IgD-negative memory B cell (primary cell): Measurements from ENCODE around the gene INPP4A. TPM values are rescaled to one million over a fixed set of nuclear protein-coding genes. Genes with fewer than 3 reads are reported as not detected.
"Not testable (repeated sequence)": the region's sequence is repeated elsewhere in the genome, so short reads cannot be mapped to it uniquely, and the experiment has no call there.

Source experiments
- H3K27ac Mint-ChIP-seq, 3 donors: one replicate each; pipeline ENCODE4 v1.8.0; 2020 to 2022; ENCODE audit warnings: mild to moderate bottlenecking in 3 of 3, mixed read lengths in 3 of 3, moderate library complexity in 1 of 3
- H3K27me3 Mint-ChIP-seq: one replicate; pipeline ENCODE4 v1.8.0; 2021; ENCODE audit warnings: mixed read lengths
- H3K36me3 Mint-ChIP-seq: one replicate; pipeline ENCODE4 v1.8.0; 2020; ENCODE audit warnings: mild to moderate bottlenecking, mixed read lengths
- H3K4me1 Mint-ChIP-seq, 3 donors: one replicate each; pipeline ENCODE4 v1.8.0; 2020 to 2022; ENCODE audit warnings: mixed read lengths in 3 of 3, mild to moderate bottlenecking in 1 of 3
- H3K4me3 Mint-ChIP-seq, 4 donors: one replicate each; pipeline ENCODE4 v1.8.0; 2020 to 2022; ENCODE audit warnings: mild to moderate bottlenecking in 4 of 4, mixed read lengths in 4 of 4, moderate library complexity in 3 of 4
- H3K9me3 Mint-ChIP-seq, 3 donors: one replicate each; pipeline ENCODE4 v1.8.0; 2020 to 2021; ENCODE audit warnings: mixed read lengths in 3 of 3, mild to moderate bottlenecking in 1 of 3
- polyA plus RNA-seq: library from polyadenylated mRNA; unstranded; fragments of 300-500 nt; fragmentation: Illumina TruSeq; gene quantifications from one replicate; pipeline ENCODE4 v1.2.3, GENCODE V29; 2021

The INPP4A gene
- polyA plus RNA-seq, 1 donor from 2014 or later, result 8.2 TPM

DNA sequence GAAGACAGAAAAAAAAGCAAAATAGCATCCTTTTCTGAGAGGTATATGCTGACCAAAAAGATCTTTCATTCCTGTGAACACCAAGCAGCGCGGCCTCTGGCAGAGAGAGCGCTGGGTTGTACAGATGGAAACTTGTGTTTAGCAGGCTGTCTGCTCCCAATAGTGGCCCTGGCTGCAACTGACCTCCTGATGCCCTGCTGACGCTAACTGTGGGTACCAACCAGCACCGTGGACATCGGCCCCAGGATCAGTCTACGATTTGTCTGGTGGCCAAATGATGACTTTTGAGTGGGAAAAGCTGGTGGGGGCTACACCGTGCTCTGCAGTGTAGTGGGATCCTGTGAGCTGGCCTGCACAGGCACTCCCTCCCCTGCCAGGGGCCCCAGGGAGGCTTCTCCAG lies 147.9 kb downstream of the INPP4A start:
- peaks cover 6% of the 10 kb centered on the region for H3K36me3 Mint-ChIP-seq
- H3K4me3 Mint-ChIP-seq, result no peak overlapping the region
- H3K9me3 Mint-ChIP-seq, result peaks cover 0 to 6% (median 3%) of the 10 kb centered on the region in 3 donors
- no peak overlapping the region for H3K27ac Mint-ChIP-seq
- H3K4me1 Mint-ChIP-seq, result peaks cover 0 to 1% (median 0%) of the 10 kb centered on the region in 3 donors
- H3K27me3 Mint-ChIP-seq, result no peaks in the 10 kb centered on the region

DNA sequence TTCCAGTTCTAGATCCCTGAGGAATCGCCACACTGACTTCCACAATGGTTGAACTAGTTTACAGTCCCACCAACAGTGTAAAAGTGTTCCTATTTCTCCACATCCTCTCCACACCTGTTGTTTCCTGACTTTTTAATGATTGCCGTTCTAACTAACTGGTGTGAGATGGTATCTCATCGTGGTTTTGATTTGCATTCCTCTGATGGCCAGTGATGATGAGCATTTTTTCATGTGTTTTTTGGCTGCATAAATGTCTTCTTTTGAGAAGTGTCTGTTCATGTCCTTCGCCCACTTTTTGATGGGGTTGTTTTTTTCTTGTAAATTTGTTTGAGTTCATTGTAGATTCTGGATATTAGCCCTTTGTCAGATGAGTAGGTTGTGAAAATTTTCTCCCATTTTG lies 150.0 kb downstream of the INPP4A start:
- not testable (repeated sequence) for H3K27ac Mint-ChIP-seq, H3K36me3 Mint-ChIP-seq, H3K4me3 Mint-ChIP-seq, H3K9me3 Mint-ChIP-seq, H3K27me3 Mint-ChIP-seq, H3K4me1 Mint-ChIP-seq

DNA sequence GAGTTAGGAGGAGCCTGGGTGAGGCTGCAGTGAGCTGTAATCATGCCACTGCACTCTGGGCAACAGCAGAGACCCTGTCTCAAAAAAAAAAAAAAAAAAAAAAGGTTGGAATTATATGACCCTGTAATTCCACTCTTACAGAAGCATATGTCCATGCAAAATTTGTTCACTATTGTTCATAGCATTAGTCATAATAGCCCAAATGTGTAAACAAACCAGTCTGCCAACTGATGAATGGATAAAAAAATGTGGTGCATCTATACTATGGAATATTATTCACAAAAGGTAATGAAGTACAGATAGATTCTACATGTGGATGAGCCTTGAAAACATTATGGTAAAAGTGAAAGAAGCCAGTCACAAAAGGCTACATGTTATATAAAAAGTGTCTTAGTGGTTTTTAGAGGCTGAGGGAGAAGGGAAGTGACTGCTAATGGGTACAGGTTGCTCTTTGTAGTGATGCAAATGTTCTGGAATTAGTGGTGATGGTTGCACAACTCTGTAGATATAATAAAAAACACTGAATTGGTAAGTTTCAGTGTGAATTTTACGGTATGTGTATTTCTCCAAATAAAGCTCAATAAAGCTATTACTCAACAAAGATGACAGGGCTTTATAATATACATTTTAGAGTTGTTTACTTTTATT lies 154.2 kb downstream of the INPP4A start:
- Mint-ChIP-seq H3K36me3 (peaks cover 4% of the 10 kb centered on the region), H3K27me3 (no peaks in the 10 kb centered on the region), H3K4me1 (peaks cover 0 to 4% (median 2%) of the 10 kb centered on the region in 3 donors), H3K27ac (no peak overlapping the region), H3K9me3 (peaks cover 0 to 2% (median 1%) of the 10 kb centered on the region in 3 donors), H3K4me3 (no peak overlapping the region)

DNA sequence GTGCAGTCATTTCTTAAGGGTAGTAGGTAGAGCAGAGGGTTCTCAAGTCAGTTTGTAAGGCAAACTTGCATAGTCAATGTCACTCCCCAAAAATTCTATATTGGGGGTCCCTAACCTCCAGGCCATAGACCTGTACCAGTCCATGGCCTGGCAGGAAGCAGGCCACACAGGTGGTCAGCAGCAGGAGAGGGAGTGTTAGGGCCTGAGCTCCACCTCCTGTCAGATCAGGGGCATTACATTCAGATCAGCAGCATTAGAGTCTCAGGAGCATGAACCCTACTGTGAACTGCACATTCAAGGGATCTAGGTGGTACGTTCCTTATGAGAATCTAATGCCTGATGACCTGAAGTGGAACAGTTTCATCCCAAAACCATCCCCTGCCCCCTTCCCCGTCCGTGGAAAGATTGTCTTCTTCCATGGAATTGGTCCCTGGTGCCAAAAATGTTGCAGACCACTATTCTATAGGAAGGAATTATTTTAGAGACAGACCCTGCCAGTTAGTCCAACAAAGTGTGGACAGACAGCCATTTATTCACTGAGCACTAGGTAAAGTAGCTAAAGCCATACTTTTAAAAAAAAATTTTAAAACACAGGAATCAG lies 157.0 kb downstream of the INPP4A start:
- Mint-ChIP-seq H3K27ac (peak overlapping the region in 1 of 3 donors; percentile 26), H3K36me3 (no peaks in the 10 kb centered on the region), H3K4me3 (peak overlapping the region in 1 of 4 donors; percentile 12), H3K9me3 (no peaks in the 10 kb centered on the region), H3K4me1 (peaks cover 4 to 21% (median 14%) of the 10 kb centered on the region in 3 donors), H3K27me3 (no peaks in the 10 kb centered on the region)

DNA sequence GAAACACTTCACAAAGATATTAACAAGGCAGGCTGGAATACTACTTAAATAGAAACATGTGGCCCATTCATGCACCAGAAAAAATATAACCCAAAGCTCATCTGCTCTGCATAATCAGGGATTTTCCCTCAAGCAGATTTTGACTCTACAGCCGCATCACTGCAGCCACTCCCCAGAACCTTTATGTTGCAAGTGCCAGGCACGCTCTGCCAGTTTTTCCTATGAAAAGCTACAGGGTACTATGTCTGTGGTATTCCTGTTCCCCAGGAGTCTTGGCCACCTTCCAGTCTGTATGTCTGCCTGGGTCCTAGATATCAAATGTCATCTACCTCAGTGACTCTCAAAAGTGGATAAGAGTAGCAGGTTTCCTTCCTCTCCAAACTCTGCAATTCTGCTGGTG lies 159.9 kb downstream of the INPP4A start:
- Mint-ChIP-seq H3K4me1 (peaks cover 26 to 35% (median 27%) of the 10 kb centered on the region in 3 donors), H3K27me3 (no peaks in the 10 kb centered on the region), H3K36me3 (no peaks in the 10 kb centered on the region), H3K4me3 (no peak overlapping the region), H3K9me3 (no peaks in the 10 kb centered on the region), H3K27ac (peak overlapping the region; percentile 16 to 92 (median 28))

DNA sequence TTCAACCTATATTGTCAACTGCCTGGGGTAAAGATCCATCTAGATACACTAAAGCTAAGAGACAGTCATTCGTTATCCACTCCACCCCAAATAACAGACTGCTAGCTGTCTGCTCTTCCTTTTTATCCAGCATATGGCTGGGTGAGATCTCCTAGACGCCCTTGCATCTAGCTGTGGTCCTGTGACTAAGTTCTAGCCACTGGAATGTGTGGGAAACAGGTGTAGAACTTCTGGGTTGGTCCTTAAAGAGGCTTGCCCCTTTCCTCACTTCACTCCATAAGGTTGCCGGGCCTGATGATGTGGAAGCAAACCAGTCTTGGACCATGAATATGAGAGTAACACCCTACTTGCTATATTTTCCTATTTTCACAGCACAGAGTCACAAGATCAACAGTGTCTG lies 160.4 kb downstream of the INPP4A start:
- peaks cover 27 to 41% (median 28%) of the 10 kb centered on the region in 3 donors for H3K4me1 Mint-ChIP-seq
- H3K27ac Mint-ChIP-seq, result peak overlapping the region; percentile 28 to 92 (median 89)
- no peaks in the 10 kb centered on the region for H3K27me3 Mint-ChIP-seq
- H3K36me3 Mint-ChIP-seq, result no peaks in the 10 kb centered on the region
- peak overlapping the region in 1 of 4 donors; percentile 85 for H3K4me3 Mint-ChIP-seq
- H3K9me3 Mint-ChIP-seq, result no peaks in the 10 kb centered on the region

DNA sequence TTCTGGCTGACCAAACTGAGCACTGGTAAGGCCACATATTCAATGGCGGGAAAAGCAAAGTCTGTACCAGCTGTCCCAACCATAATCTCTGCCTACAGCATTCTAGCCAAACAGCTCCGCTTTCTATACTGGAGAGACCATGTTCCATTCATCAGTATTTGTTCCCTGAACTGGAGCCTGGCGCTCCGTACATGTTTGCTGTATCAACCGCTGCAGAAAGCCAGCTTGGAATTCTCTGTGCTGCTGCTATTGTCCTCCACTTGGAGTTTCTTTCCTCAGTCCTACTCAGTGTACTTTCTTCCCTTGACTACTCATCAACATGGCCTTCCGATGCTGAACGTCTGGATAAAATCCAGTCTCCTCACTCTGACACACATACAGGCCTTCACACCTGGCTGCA lies 161.8 kb downstream of the INPP4A start:
- no peaks in the 10 kb centered on the region for H3K36me3 Mint-ChIP-seq
- peaks cover 39 to 50% (median 41%) of the 10 kb centered on the region in 3 donors for H3K4me1 Mint-ChIP-seq
- H3K4me3 Mint-ChIP-seq, result peak overlapping the region in 2 of 4 donors; percentile 15 to 85
- no peaks in the 10 kb centered on the region for H3K9me3 Mint-ChIP-seq
- H3K27ac Mint-ChIP-seq, result peak overlapping the region in 2 of 3 donors; percentile 55 to 92
- no peaks in the 10 kb centered on the region for H3K27me3 Mint-ChIP-seq

DNA sequence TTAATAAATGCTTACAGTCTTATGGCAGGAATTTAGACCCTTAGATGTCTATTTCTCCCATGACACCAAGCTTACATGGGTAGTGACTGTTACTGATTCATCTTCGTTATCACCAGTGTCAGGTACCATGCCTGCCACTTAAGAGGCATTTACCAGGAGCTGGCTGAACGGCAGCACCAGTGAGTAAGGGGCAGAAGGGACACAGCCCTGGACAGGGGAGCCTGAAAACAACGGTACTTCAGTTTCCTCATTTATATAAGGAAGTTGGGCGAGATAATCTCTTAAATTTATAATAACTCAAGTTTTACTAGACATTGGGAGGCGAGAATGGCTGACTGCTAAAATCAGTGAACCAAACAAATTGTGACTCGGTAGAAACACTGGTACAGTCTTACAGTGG lies 162.4 kb downstream of the INPP4A start:
- H3K4me1 Mint-ChIP-seq, result peaks cover 41 to 52% (median 45%) of the 10 kb centered on the region in 3 donors

DNA sequence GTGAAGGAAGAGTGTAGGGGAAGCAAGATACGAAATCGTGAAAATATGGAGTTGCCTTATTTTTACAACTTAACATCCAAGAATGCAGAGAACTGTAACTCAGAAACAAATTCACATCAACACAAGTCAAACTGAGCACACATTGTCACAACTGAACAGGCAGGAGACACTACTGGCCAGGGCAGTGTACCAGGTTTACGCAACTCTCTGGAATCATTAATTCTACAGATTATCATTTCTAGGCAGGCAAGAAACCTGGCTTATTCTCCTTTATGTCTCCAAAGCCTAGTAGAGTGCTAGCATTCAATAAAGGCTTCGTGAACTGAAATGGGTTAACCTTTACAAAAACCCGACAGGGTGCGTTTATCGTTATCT lies 163.1 kb downstream of the INPP4A start:
- H3K9me3 Mint-ChIP-seq, result no peaks in the 10 kb centered on the region
- H3K4me1 Mint-ChIP-seq, result peaks cover 41 to 52% (median 45%) of the 10 kb centered on the region in 3 donors
- H3K36me3 Mint-ChIP-seq, result no peaks in the 10 kb centered on the region
- peak overlapping the region; percentile 85 to 97 (median 94) for H3K4me3 Mint-ChIP-seq
- H3K27me3 Mint-ChIP-seq, result no peaks in the 10 kb centered on the region
- H3K27ac Mint-ChIP-seq, result peak overlapping the region; percentile 92 to 99 (median 95)

More for the DNA sequence above, 162.4 kb downstream of the INPP4A start:
- no peaks in the 10 kb centered on the region for H3K9me3 Mint-ChIP-seq
- H3K27ac Mint-ChIP-seq, result peak overlapping the region; percentile 69 to 99 (median 92)
- H3K4me3 Mint-ChIP-seq, result peak overlapping the region; percentile 85 to 97 (median 94)
- H3K27me3 Mint-ChIP-seq, result no peaks in the 10 kb centered on the region
- H3K36me3 Mint-ChIP-seq, result no peaks in the 10 kb centered on the region

DNA sequence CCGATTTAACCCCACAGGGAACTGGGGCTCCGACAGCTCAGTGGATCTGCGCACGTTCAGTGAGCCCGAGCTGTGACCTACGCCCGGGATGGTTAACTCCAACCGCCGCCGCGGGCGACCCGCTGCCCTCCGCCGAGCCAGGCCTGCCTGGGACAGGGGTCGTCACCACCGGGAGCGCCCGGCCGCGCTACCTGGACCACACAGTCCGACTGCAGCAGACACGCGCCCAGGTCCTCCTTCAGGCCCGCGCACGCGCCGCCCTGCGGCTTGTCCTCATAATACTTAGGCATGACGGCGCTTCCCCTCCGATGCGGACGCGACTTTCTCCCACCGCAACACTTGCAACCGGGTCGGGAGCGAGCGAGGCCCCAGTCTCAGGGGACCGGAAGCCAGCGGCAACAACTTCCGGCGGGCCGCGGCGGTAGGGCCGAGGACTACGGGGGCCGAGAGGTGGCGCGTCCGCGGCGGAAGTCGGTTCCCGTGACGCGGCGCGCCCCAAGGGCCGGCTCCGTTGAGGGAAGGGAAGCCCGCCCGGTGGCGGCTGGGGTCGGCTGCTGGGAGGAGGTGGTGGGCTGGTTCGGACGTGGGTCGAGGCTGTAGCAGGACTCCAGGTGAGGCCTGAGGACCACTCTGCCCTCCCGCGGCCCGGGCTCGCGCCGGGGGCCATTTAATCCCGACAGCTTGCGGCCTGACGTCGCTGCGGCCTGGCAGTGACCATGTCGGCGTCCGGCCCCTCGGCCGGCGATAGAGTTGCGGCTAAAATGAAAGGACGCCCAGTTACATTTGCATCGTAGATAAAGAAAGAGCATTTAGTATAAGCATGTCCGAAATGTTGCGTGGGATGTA lies 163.7 kb downstream of the INPP4A start, which contains the start of the genes COA5 and UNC50:
Gene COA5, minus strand, starts transcription at position 397 of the 846 bp plus-strand sequence. Its CDS starts 107 bp downstream, at position 290.
Gene UNC50, plus strand, starts transcription at position 474 of the 846 bp plus-strand sequence. CDS start 1,171 bp downstream, outside the sequence.
- H3K9me3 Mint-ChIP-seq, result no peaks in the 10 kb centered on the region
- peaks cover 3% of the 10 kb centered on the region for H3K36me3 Mint-ChIP-seq
- no peaks in the 10 kb centered on the region for H3K27me3 Mint-ChIP-seq
- peak within 1 kb of the TSS; percentile 92 to 99 (median 95) for H3K27ac Mint-ChIP-seq
- H3K4me1 Mint-ChIP-seq, result peaks cover 41 to 52% (median 46%) of the 10 kb centered on the region in 3 donors
- peak within 1 kb of the TSS; percentile 85 to 97 (median 94) for H3K4me3 Mint-ChIP-seq

DNA sequence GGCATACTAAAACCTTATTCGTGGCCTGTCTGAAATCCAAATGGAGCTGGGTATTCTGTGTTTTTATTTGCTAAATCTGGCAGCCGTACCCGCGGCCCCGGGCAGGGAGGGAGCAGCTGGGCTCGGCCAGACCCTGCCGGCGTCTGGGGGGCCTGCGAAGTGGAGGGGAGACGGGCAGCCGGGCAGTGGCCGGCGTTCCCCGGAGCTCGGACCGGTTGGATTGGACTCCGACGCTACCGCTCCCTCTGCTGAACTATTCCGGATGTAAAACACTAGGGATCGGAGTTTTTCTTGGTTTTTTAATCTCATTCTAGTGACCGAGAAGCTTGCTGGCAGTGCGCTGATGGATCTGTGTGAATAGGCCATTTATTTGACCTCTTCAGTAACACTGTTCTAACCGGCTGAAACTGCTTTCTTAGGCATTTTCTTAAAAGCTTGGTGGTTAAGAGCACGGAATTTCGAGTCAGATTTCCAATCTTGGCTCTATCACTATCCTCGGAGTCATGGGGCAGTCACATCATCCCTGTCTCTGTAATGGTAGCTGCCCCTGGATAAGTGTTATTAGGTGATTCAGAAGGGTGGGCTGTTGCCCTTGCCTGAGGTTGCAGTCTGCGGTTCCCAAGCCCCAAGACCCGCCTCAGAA lies 164.4 kb downstream of the INPP4A start:
- H3K4me3 Mint-ChIP-seq, result peak overlapping the region; percentile 85 to 97 (median 94)
- peaks cover 41 to 53% (median 45%) of the 10 kb centered on the region in 3 donors for H3K4me1 Mint-ChIP-seq
- no peaks in the 10 kb centered on the region for H3K27me3 Mint-ChIP-seq
- peaks cover 9% of the 10 kb centered on the region for H3K36me3 Mint-ChIP-seq
- peak overlapping the region; percentile 92 to 99 (median 95) for H3K27ac Mint-ChIP-seq
- no peaks in the 10 kb centered on the region for H3K9me3 Mint-ChIP-seq

DNA sequence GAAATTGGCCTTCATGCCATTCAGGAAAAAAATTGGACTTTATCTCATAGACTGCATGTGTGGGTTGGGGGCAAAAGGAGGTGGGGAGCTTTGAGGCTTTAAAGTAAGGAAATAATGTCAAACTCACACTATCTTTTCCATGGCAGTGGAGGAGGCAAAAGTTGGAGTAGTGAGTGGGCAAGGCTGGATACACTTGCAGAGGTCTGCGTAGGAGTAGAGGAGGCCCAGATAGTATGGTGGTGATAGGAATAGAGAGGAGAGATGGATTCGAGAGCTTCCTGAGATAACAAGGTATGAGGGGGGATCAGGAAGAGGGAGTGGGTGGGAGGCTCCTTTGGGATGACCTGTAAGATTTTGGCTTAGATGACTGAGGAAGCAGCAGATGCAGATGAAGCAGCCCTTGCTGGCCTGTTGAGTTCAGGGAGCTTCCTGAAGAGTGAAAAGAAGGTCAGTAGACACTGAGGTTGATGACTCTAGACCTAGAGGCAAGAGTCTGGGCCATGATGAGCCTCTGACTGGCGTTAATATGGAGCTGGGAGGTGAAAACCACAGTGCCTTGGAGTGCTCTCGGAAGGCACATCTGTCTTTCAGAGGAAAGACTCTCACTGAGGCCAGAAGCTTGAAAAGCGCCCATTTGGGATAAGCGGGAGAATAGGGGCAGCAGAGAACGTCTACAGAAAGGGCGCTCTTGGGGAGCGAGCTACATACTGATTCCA lies 169.5 kb downstream of the INPP4A start:
- Mint-ChIP-seq H3K4me1 (peaks cover 23 to 25% (median 23%) of the 10 kb centered on the region in 3 donors), H3K36me3 (peaks cover 10% of the 10 kb centered on the region), H3K4me3 (peak overlapping the region in 1 of 4 donors; percentile 2), H3K27ac (peak overlapping the region; percentile 45 to 84 (median 80)), H3K27me3 (no peaks in the 10 kb centered on the region), H3K9me3 (no peaks in the 10 kb centered on the region)

DNA sequence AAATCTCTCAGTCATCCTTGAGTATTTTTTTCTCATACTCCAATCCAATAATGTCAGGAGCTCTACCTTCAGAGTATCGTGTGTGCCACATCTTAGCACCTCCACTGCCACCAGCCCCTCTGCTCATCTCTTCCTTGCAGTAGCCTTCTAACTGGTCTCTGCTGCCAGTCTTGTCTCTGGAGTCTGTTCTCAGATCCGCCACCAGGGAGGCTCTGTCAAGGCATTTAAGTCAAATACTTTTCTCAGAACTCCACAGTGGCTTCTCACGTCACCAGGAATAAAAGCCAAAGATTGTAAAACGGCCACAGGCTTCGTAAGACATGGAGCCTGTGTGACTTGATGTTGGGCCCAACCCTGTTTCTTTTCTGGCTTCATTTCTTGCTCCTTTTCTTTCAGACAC lies 170.8 kb downstream of the INPP4A start:
- Mint-ChIP-seq H3K27me3 (no peaks in the 10 kb centered on the region), H3K9me3 (no peaks in the 10 kb centered on the region), H3K4me3 (no peak overlapping the region), H3K27ac (peak overlapping the region in 1 of 3 donors; percentile 59), H3K4me1 (peaks cover 12 to 19% (median 17%) of the 10 kb centered on the region in 3 donors), H3K36me3 (peaks cover 10% of the 10 kb centered on the region)

DNA sequence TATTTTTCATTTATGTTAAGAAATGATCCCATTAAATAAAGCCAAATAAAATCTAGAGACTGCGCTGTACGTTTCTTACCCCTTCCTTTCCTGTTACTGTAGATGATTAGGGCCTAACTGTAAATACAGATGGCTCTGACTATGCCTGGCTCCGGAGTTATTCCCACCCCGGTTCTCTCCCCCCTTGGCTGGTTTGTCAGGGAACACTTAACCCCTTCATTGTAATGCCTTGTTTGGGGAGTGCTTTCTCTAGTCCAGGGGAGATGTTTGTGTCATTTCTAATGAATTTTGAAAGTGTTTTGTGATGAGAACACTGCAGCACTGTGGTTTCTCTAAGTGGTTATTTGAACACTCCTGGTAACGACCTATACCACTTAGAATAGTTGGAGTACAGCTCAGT lies 172.5 kb downstream of the INPP4A start:
- no peak overlapping the region for H3K4me3 Mint-ChIP-seq
- no peaks in the 10 kb centered on the region for H3K27me3 Mint-ChIP-seq
- peaks cover 10% of the 10 kb centered on the region for H3K36me3 Mint-ChIP-seq
- H3K4me1 Mint-ChIP-seq, result peaks cover 4 to 8% (median 6%) of the 10 kb centered on the region in 3 donors
- no peaks in the 10 kb centered on the region for H3K9me3 Mint-ChIP-seq
- no peak overlapping the region for H3K27ac Mint-ChIP-seq
